WERI-Rb-1 (cell line): ENCODE measurements around the gene COX14.
A peak's percentile ranks its signal among the peaks of the same experiment; 100 is the strongest.

ENCODE experiments used
- DNase-seq: peaks from one replicate; pipeline ENCODE4 v3.0.0-alpha.2; 2020
- H3K27ac ChIP-seq: fragments of 250-450 bp; sonication (Bioruptor Pico); 2 replicates; pipeline ENCODE4 v1.5.1; 2020; ENCODE audit warnings: mild to moderate bottlenecking, moderate library complexity
- H3K27me3 ChIP-seq: fragments of 250-450 bp; sonication (Bioruptor Pico); 2 replicates; pipeline ENCODE4 v1.5.1; 2021; ENCODE audit warnings: mild to moderate bottlenecking, low read depth, moderate library complexity; ENCODE audit not compliant: insufficient read depth, severe bottlenecking
- H3K36me3 ChIP-seq: fragments of 250-450 bp; sonication (Bioruptor Pico); 2 replicates; pipeline ENCODE4 v1.5.1; 2020; ENCODE audit warnings: mild to moderate bottlenecking, moderate library complexity
- H3K4me3 ChIP-seq: 2 replicates; pipeline ENCODE4 v1.5.1; 2011; ENCODE audit warnings: low read depth, mild to moderate bottlenecking, control low read depth, low read length
- H3K9me3 ChIP-seq: fragments of 250-450 bp; sonication (Bioruptor Pico); 2 replicates; pipeline ENCODE4 v1.5.1; 2021; ENCODE audit warnings: mild to moderate bottlenecking, moderate library complexity; ENCODE audit not compliant: severe bottlenecking
- CTCF ChIP-seq: IDR thresholded peaks from 2 replicates; pipeline ENCODE4 v1.5.1; 2011; ENCODE audit warnings: low read depth, mild to moderate bottlenecking, control low read depth, inconsistent platforms, low read length

The COX14 gene

GRCh38 chr12:50097952-50098351 lies 14.1 kb upstream of the COX14 start:
- no peak overlapping the region for H3K4me3 ChIP-seq
- H3K9me3 ChIP-seq: no peaks in the 10 kb centered on the region
- H3K27ac ChIP-seq: no peak overlapping the region
- TF ChIP-seq CTCF: no peak
- H3K36me3 ChIP-seq: peaks cover 78% of the 10 kb centered on the region
- DNase-seq: no peak
- H3K27me3 ChIP-seq: no peaks in the 10 kb centered on the region

- no peak for DNase-seq
- peaks cover 63% of the 10 kb centered on the region for H3K36me3 ChIP-seq
- no peak overlapping the region for H3K4me3 ChIP-seq
- H3K27ac ChIP-seq: no peak overlapping the region
- no peak for TF ChIP-seq CTCF
- no peaks in the 10 kb centered on the region for H3K9me3 ChIP-seq
- no peaks in the 10 kb centered on the region for H3K27me3 ChIP-seq
Observed at GRCh38 chr12:50099302-50100008, 12.6 kb upstream of the COX14 start.

- H3K36me3 ChIP-seq: peaks cover 52% of the 10 kb centered on the region
- no peak overlapping the region for H3K4me3 ChIP-seq
- no peaks in the 10 kb centered on the region for H3K9me3 ChIP-seq
- no peak overlapping the region for H3K27ac ChIP-seq
- no peaks in the 10 kb centered on the region for H3K27me3 ChIP-seq
- no peak for TF ChIP-seq CTCF
- no peak for DNase-seq
Observed at GRCh38 chr12:50100561-50100960, 11.5 kb upstream of the COX14 start.

- Histone ChIP-seq H3K27me3 (no peaks in the 10 kb centered on the region), H3K9me3 (no peaks in the 10 kb centered on the region), H3K36me3 (peaks cover 41% of the 10 kb centered on the region), H3K27ac (no peak overlapping the region), H3K4me3 (no peak overlapping the region)
- DNase-seq: peak; percentile 40
- peak; percentile 58 for TF ChIP-seq CTCF
Observed at GRCh38 chr12:50101663-50102062, 10.4 kb upstream of the COX14 start.

- H3K27me3 ChIP-seq: no peaks in the 10 kb centered on the region
- peaks cover 37% of the 10 kb centered on the region for H3K36me3 ChIP-seq
- H3K9me3 ChIP-seq: no peaks in the 10 kb centered on the region
- no peak overlapping the region for H3K4me3 ChIP-seq
- no peak for TF ChIP-seq CTCF
- no peak for DNase-seq
- no peak overlapping the region for H3K27ac ChIP-seq
Observed at GRCh38 chr12:50102131-50102531, 9.9 kb upstream of the COX14 start.
